22Rv1 (cell line): ENCODE measurements around the gene CELF4.

Experiments used
- ZFX ChIP-seq: fragments of 450-650 bp; IDR thresholded peaks from 2 replicates; pipeline ENCODE4 v1.6.1; 2017; ENCODE audit warnings: antibody characterized with exemption, borderline replicate concordance
- TF ChIP-seq, protein P1 (sequence below): fragments of 450-650 bp; IDR thresholded peaks from 2 replicates; pipeline ENCODE4 v1.5.1; 2017; ENCODE audit warnings: mild to moderate bottlenecking

DNA sequence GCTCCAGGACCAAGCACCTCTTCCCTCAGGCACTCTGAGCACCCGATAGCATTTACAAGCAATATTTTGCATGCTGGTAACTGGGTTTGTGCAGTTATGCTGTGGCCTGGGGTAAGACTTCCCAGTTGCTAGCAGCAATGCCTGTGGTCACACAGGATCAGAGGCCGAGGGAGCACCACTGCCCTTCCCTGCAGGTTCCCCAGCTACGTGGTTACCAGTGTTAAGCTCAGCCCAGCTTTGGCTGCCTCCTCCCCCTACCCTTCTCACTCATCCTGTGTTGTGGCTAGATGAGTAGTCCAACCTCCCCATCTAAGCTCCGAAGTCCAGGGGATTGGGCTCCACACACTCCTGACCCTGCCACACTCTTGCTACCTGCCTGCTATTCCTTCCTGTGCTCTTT, 141.1 kb downstream of the CELF4 start:
- TF ChIP-seq, protein P1, sequence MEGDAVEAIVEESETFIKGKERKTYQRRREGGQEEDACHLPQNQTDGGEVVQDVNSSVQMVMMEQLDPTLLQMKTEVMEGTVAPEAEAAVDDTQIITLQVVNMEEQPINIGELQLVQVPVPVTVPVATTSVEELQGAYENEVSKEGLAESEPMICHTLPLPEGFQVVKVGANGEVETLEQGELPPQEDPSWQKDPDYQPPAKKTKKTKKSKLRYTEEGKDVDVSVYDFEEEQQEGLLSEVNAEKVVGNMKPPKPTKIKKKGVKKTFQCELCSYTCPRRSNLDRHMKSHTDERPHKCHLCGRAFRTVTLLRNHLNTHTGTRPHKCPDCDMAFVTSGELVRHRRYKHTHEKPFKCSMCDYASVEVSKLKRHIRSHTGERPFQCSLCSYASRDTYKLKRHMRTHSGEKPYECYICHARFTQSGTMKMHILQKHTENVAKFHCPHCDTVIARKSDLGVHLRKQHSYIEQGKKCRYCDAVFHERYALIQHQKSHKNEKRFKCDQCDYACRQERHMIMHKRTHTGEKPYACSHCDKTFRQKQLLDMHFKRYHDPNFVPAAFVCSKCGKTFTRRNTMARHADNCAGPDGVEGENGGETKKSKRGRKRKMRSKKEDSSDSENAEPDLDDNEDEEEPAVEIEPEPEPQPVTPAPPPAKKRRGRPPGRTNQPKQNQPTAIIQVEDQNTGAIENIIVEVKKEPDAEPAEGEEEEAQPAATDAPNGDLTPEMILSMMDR: no peak
- no peak for TF ChIP-seq ZFX
